ENCODE results near the gene PTGIR.

DNA sequence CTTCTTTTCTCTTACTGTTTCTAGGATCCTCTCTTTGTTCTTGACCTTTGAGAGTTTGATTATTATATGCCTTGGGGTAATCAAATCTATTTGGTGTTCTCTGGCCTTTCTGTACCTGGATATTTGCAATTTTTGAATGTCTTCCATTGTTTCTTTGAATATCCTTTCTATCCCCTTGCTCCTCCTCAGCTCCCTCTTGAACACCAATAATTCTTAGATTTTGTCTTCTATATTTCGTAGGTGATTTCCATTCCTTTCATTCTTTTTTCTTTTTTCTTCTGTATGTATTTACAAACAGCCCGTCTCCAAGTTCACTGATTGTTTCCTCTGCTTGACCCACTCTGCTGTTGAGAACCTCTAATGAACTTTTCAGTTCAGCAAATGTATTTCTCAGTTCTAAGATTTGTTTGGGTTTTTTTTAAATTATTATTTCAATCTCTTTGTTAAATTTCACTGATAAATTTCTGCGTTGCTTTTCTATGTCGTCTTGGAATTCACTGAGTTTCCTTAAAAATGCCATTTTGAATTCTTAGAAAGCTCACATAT is 26.4 kb downstream of the PTGIR start:
- TF ChIP-seq, protein P1, sequence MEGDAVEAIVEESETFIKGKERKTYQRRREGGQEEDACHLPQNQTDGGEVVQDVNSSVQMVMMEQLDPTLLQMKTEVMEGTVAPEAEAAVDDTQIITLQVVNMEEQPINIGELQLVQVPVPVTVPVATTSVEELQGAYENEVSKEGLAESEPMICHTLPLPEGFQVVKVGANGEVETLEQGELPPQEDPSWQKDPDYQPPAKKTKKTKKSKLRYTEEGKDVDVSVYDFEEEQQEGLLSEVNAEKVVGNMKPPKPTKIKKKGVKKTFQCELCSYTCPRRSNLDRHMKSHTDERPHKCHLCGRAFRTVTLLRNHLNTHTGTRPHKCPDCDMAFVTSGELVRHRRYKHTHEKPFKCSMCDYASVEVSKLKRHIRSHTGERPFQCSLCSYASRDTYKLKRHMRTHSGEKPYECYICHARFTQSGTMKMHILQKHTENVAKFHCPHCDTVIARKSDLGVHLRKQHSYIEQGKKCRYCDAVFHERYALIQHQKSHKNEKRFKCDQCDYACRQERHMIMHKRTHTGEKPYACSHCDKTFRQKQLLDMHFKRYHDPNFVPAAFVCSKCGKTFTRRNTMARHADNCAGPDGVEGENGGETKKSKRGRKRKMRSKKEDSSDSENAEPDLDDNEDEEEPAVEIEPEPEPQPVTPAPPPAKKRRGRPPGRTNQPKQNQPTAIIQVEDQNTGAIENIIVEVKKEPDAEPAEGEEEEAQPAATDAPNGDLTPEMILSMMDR (conservative IDR thresholded peaks at IDR 0.05; ENCODE audit: low read depth, low read length) = no peak
- TF ChIP-seq MAFK (IDR thresholded peaks at IDR 0.05; ENCODE audit: low read depth, low read length) (no peak), RFX5 (IDR thresholded peaks at IDR 0.05; ENCODE audit: low read depth, low read length) (no peak), POLR2A (IDR thresholded peaks at IDR 0.05; ENCODE audit: low read depth, low read length) (no peak), SMC3 (IDR thresholded peaks at IDR 0.05; ENCODE audit: low read depth, low read length) (no peak), CEBPB (IDR thresholded peaks at IDR 0.05; ENCODE audit: low read depth, low read length) (no peak), RAD21 (IDR thresholded peaks at IDR 0.05; ENCODE audit: low read length) (no peak), MXI1 (IDR thresholded peaks at IDR 0.05; ENCODE audit: borderline replicate concordance, low read depth, low read length) (no peak), MAZ (IDR thresholded peaks at IDR 0.05; ENCODE audit: borderline replicate concordance, low read depth, low read length) (no peak), CHD1 (IDR thresholded peaks at IDR 0.05; ENCODE audit: low read depth, low read length) (no peak)
- TF ChIP-seq, protein P2, sequence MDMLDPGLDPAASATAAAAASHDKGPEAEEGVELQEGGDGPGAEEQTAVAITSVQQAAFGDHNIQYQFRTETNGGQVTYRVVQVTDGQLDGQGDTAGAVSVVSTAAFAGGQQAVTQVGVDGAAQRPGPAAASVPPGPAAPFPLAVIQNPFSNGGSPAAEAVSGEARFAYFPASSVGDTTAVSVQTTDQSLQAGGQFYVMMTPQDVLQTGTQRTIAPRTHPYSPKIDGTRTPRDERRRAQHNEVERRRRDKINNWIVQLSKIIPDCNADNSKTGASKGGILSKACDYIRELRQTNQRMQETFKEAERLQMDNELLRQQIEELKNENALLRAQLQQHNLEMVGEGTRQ (IDR thresholded peaks at IDR 0.05; ENCODE audit: low read depth, low read length) = no peak
- TF ChIP-seq, protein P3, sequence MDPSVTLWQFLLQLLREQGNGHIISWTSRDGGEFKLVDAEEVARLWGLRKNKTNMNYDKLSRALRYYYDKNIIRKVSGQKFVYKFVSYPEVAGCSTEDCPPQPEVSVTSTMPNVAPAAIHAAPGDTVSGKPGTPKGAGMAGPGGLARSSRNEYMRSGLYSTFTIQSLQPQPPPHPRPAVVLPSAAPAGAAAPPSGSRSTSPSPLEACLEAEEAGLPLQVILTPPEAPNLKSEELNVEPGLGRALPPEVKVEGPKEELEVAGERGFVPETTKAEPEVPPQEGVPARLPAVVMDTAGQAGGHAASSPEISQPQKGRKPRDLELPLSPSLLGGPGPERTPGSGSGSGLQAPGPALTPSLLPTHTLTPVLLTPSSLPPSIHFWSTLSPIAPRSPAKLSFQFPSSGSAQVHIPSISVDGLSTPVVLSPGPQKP (IDR thresholded peaks at IDR 0.05; ENCODE audit: borderline replicate concordance, low read depth, low read length) = no peak
